ENCODE measurements around the gene ABCA9. TPM values are rescaled to one million over a fixed set of nuclear protein-coding genes. Genes with fewer than 3 reads are reported as not detected.
"Not testable (repeated sequence)": the region's sequence is repeated elsewhere in the genome, so short reads cannot be mapped to it uniquely, and the experiment has no call there.

Gene ABCA9
- total and polyA plus RNA-seq, 7 experiments from 2014 or later = 0.05 to 0.34 (median 0.29) TPM; not detected in 2

- Histone ChIP-seq H3K27me3 (ENCODE audit: control insufficient read depth in 2 of 2, insufficient read depth in 2 of 2, low read length in 2 of 2) (no peaks in the 10 kb centered on the region), H3K4me1 (ENCODE audit: control insufficient read depth in 2 of 2, insufficient read depth in 2 of 2, low read length in 2 of 2) (no peaks in the 10 kb centered on the region), H3K4me3 (ENCODE audit: low read length) (no peak overlapping the region), H3K36me3 (ENCODE audit: control insufficient read depth in 2 of 3, insufficient read depth in 3 of 3, low read length in 3 of 3) (no peaks in the 10 kb centered on the region), H3K27ac (ENCODE audit: low read depth, low read length) (no peak overlapping the region), H3K9me3 (ENCODE audit: control insufficient read depth in 2 of 3, low read length in 3 of 3) (no peaks in the 10 kb centered on the region)
- peaks cover 4 to 38% (median 11%) of the 10 kb centered on the region in 11 donors for H3K9me3 Mint-ChIP-seq
- H3K27me3 Mint-ChIP-seq = peaks cover 0 to 22% (median 11%) of the 10 kb centered on the region in 5 donors
- intact Hi-C loops (cut with micrococcal nuclease) = no loop called here
- DNase-seq (no peak), ATAC-seq (no peak)
- POLR2A ChIA-PET = no interaction called here
- H3K4me3 Mint-ChIP-seq = no peak overlapping the region
- CTCF ChIA-PET = no interaction called here
- peaks cover 0 to 16% (median 0%) of the 10 kb centered on the region in 5 donors for H3K36me3 Mint-ChIP-seq
- no peaks in the 10 kb centered on the region for H3K4me1 Mint-ChIP-seq
- no peak overlapping the region for H3K27ac Mint-ChIP-seq
Measured at GRCh38 chr17:69078864-69079263, 18.1 kb upstream of the ABCA9 start.

GRCh38 chr17:69075823-69076222 lies 15.1 kb upstream of the ABCA9 start:
- H3K27ac ChIP-seq (ENCODE audit: low read depth, low read length) = no peak overlapping the region
- no peaks in the 10 kb centered on the region for H3K27me3 ChIP-seq (ENCODE audit: control insufficient read depth in 2 of 2, insufficient read depth in 2 of 2, low read length in 2 of 2)
- H3K9me3 ChIP-seq (ENCODE audit: control insufficient read depth in 2 of 3, low read length in 3 of 3) = no peaks in the 10 kb centered on the region
- ChIA-PET CTCF (no interaction called here), POLR2A (no interaction called here)
- Mint-ChIP-seq H3K4me1 (peaks cover under 1 to 10% (median 5%) of the 10 kb centered on the region in 7 donors), H3K4me3 (no peak overlapping the region), H3K27me3 (peaks cover 0 to 34% (median 11%) of the 10 kb centered on the region in 5 donors), H3K9me3 (peaks cover 4 to 55% (median 21%) of the 10 kb centered on the region in 11 donors), H3K27ac (no peak overlapping the region), H3K36me3 (peaks cover 0 to 18% (median 9%) of the 10 kb centered on the region in 5 donors)
- intact Hi-C loops (cut with micrococcal nuclease) = no loop called here
- H3K4me1 ChIP-seq (ENCODE audit: control insufficient read depth in 2 of 2, insufficient read depth in 2 of 2, low read length in 2 of 2) = no peaks in the 10 kb centered on the region
- no peaks in the 10 kb centered on the region for H3K36me3 ChIP-seq (ENCODE audit: control insufficient read depth in 2 of 3, insufficient read depth in 3 of 3, low read length in 3 of 3)
- ATAC-seq = no peak
- no peak for DNase-seq
- H3K4me3 ChIP-seq (ENCODE audit: low read length) = no peak overlapping the region

DNA sequence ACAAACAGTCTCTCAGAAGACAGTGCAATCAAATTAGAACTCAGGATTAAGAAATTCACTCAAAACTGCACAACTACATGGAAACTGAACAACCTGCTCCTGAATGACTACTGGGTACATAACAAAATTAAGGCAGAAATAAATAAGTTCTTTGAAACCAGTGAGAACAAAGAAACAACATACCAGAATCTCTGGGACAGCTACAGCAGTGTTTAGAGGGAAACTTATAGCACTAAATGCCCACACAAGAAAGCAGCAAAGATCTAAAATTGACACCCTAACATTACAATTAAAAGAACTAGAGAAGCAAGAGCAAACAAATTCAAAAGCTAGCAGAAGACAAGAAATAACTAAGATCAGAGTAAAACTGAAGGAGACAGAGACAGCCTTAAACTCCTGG lies 12.7 kb upstream of the ABCA9 start:
- Mint-ChIP-seq H3K27me3 (peaks cover 0 to 34% (median 5%) of the 10 kb centered on the region in 5 donors), H3K9me3 (peaks cover 4 to 55% (median 21%) of the 10 kb centered on the region in 11 donors), H3K36me3 (peaks cover 0 to 22% (median 9%) of the 10 kb centered on the region in 5 donors), H3K4me1 (peaks cover 2 to 17% (median 6%) of the 10 kb centered on the region in 7 donors)
- intact Hi-C loops (cut with micrococcal nuclease); H3K27me3 ChIP-seq (ENCODE audit: control insufficient read depth in 2 of 2, insufficient read depth in 2 of 2, low read length in 2 of 2); CTCF ChIA-PET; H3K36me3 ChIP-seq (ENCODE audit: control insufficient read depth in 2 of 3, insufficient read depth in 3 of 3, low read length in 3 of 3); H3K9me3 ChIP-seq (ENCODE audit: control insufficient read depth in 2 of 3, low read length in 3 of 3); H3K4me1 ChIP-seq (ENCODE audit: control insufficient read depth in 2 of 2, insufficient read depth in 2 of 2, low read length in 2 of 2); H3K4me3 Mint-ChIP-seq; H3K27ac ChIP-seq (ENCODE audit: low read depth, low read length); H3K4me3 ChIP-seq (ENCODE audit: low read length); DNase-seq; ATAC-seq; POLR2A ChIA-PET; H3K27ac Mint-ChIP-seq: not testable (repeated sequence)

GRCh38 chr17:69072803-69073256 lies 12.1 kb upstream of the ABCA9 start:
- Mint-ChIP-seq H3K9me3 (peaks cover 4 to 55% (median 21%) of the 10 kb centered on the region in 11 donors), H3K36me3 (peaks cover 0 to 22% (median 9%) of the 10 kb centered on the region in 5 donors)

GRCh38 chr17:69071233-69071586 lies 10.5 kb upstream of the ABCA9 start:
- intact Hi-C loops (cut with micrococcal nuclease); ATAC-seq; POLR2A ChIA-PET; CTCF ChIA-PET; H3K27me3 ChIP-seq (ENCODE audit: control insufficient read depth in 2 of 2, insufficient read depth in 2 of 2, low read length in 2 of 2); H3K9me3 ChIP-seq (ENCODE audit: control insufficient read depth in 2 of 3, low read length in 3 of 3); H3K36me3 ChIP-seq (ENCODE audit: control insufficient read depth in 2 of 3, insufficient read depth in 3 of 3, low read length in 3 of 3); H3K4me1 ChIP-seq (ENCODE audit: control insufficient read depth in 2 of 2, insufficient read depth in 2 of 2, low read length in 2 of 2); H3K27ac ChIP-seq (ENCODE audit: low read depth, low read length); DNase-seq; H3K4me3 ChIP-seq (ENCODE audit: low read length): not testable (repeated sequence)
- Mint-ChIP-seq H3K27me3 (peaks cover 4 to 30% (median 5%) of the 10 kb centered on the region in 5 donors), H3K27ac (peak overlapping the region in 4 of 9 donors; percentile 32 to 84 (median 71)), H3K9me3 (peaks cover 4 to 42% (median 14%) of the 10 kb centered on the region in 11 donors), H3K36me3 (peaks cover 0 to 24% (median 0%) of the 10 kb centered on the region in 5 donors), H3K4me1 (peaks cover 6 to 31% (median 17%) of the 10 kb centered on the region in 7 donors), H3K4me3 (peak overlapping the region in 3 of 10 donors; percentile 19 to 65 (median 61))

More at GRCh38 chr17:69072803-69073256, 12.1 kb upstream of the ABCA9 start:
- H3K4me3 ChIP-seq (ENCODE audit: low read length); POLR2A ChIA-PET; H3K36me3 ChIP-seq (ENCODE audit: control insufficient read depth in 2 of 3, insufficient read depth in 3 of 3, low read length in 3 of 3); H3K9me3 ChIP-seq (ENCODE audit: control insufficient read depth in 2 of 3, low read length in 3 of 3); ATAC-seq; H3K4me3 Mint-ChIP-seq; DNase-seq; H3K27ac ChIP-seq (ENCODE audit: low read depth, low read length); H3K27ac Mint-ChIP-seq; H3K4me1 ChIP-seq (ENCODE audit: control insufficient read depth in 2 of 2, insufficient read depth in 2 of 2, low read length in 2 of 2); CTCF ChIA-PET; H3K27me3 ChIP-seq (ENCODE audit: control insufficient read depth in 2 of 2, insufficient read depth in 2 of 2, low read length in 2 of 2); intact Hi-C loops (cut with micrococcal nuclease): not testable (repeated sequence)
- H3K27me3 Mint-ChIP-seq = peaks cover 0 to 34% (median 5%) of the 10 kb centered on the region in 5 donors
- peaks cover 2 to 21% (median 6%) of the 10 kb centered on the region in 7 donors for H3K4me1 Mint-ChIP-seq

GRCh38 chr17:69070378-69071232 lies 9.9 kb upstream of the ABCA9 start:
- intact Hi-C loops (cut with micrococcal nuclease); H3K36me3 ChIP-seq (ENCODE audit: control insufficient read depth in 2 of 3, insufficient read depth in 3 of 3, low read length in 3 of 3); H3K4me1 ChIP-seq (ENCODE audit: control insufficient read depth in 2 of 2, insufficient read depth in 2 of 2, low read length in 2 of 2); H3K9me3 ChIP-seq (ENCODE audit: control insufficient read depth in 2 of 3, low read length in 3 of 3); H3K4me3 ChIP-seq (ENCODE audit: low read length); H3K27me3 ChIP-seq (ENCODE audit: control insufficient read depth in 2 of 2, insufficient read depth in 2 of 2, low read length in 2 of 2); ATAC-seq; POLR2A ChIA-PET; H3K27ac ChIP-seq (ENCODE audit: low read depth, low read length); CTCF ChIA-PET: not testable (repeated sequence)
- Mint-ChIP-seq H3K4me1 (peaks cover 6 to 37% (median 22%) of the 10 kb centered on the region in 7 donors), H3K27me3 (peaks cover 5 to 25% (median 8%) of the 10 kb centered on the region in 5 donors), H3K9me3 (peaks cover 4 to 36% (median 14%) of the 10 kb centered on the region in 11 donors), H3K4me3 (peak overlapping the region in 8 of 10 donors; percentile 14 to 72 (median 58)), H3K36me3 (peaks cover 0 to 24% (median 0%) of the 10 kb centered on the region in 5 donors), H3K27ac (peak overlapping the region in 6 of 9 donors; percentile 32 to 84 (median 52))
- peak in 2 of 9 donors; percentile 20 to 36 for DNase-seq
